ENCODE results near the gene ATXN7L1. TPM values are rescaled to one million over a fixed set of nuclear protein-coding genes. Genes with fewer than 3 reads are reported as not detected.

The ATXN7L1 gene
- total and polyA plus RNA-seq, 2 of the 13 experiments (the other 11 are each of a cell fraction or from before 2014, with no cell fraction given), result 4.1 to 7.8 TPM

DNA sequence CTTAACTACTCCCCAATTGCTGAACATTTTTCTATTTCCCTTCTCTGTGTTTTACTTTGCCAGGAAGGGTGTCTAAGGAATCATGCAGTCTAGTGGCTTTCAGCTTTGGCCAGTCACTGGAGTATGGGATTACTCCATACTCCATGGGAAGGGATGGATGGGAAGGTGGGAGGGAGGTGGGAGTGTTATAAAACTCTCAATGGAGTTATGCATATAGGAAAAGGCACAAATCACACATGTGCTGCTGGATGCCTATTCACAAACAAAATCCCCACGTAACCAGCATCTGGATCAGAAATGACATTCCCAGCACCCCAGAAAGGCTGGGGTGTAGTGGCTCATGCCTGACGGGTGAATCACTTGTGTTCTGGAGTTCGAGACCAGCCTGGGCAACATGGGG, 125.3 kb downstream of the ATXN7L1 start:
- H2AFZ ChIP-seq (ENCODE audit: low read length), result no peak overlapping the region
- no peak overlapping the region for H3K4me3 ChIP-seq (replicated peaks in 1 of 3; ENCODE audit: insufficient read depth in 1 of 3, low read depth in 2 of 3, low read length in 3 of 3)
- no peak for TF ChIP-seq ZBTB7B (CRISPR knock-in tag; IDR thresholded peaks at IDR 0.05)
- no peak for TF ChIP-seq ARHGAP35 (CRISPR knock-in tag; IDR thresholded peaks at IDR 0.05; ENCODE audit: borderline replicate concordance)
- TF ChIP-seq AKAP8 (CRISPR knock-in tag; IDR thresholded peaks at IDR 0.05), result no peak
- TF ChIP-seq, protein P1, sequence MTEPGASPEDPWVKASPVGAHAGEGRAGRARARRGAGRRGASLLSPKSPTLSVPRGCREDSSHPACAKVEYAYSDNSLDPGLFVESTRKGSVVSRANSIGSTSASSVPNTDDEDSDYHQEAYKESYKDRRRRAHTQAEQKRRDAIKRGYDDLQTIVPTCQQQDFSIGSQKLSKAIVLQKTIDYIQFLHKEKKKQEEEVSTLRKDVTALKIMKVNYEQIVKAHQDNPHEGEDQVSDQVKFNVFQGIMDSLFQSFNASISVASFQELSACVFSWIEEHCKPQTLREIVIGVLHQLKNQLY (CRISPR knock-in tag; IDR thresholded peaks at IDR 0.05), result no peak
- no peak for TF ChIP-seq REXO4 (CRISPR knock-in tag; IDR thresholded peaks at IDR 0.05; ENCODE audit: borderline replicate concordance)
- no peak for TF ChIP-seq ZNF891 (CRISPR knock-in tag; IDR thresholded peaks at IDR 0.05)
- no peak for TF ChIP-seq ZNF878 (CRISPR knock-in tag; IDR thresholded peaks at IDR 0.05)
- no peak for TF ChIP-seq ZNF136 (CRISPR knock-in tag; IDR thresholded peaks at IDR 0.05; ENCODE audit: low read depth)
- no peak for TF ChIP-seq SRSF1 (optimal IDR thresholded peaks at IDR 0.05; ENCODE audit: low read depth, low read length)
- no peak for TF ChIP-seq KLF11 (CRISPR knock-in tag; IDR thresholded peaks at IDR 0.05)
- TF ChIP-seq GLI4 (CRISPR knock-in tag; IDR thresholded peaks at IDR 0.05; ENCODE audit: borderline replicate concordance), result no peak
- no peak for TF ChIP-seq ZFP36 (IDR thresholded peaks at IDR 0.05; ENCODE audit: borderline replicate concordance, low read depth, low read length, partially characterized antibody)
- TF ChIP-seq, protein P2, sequence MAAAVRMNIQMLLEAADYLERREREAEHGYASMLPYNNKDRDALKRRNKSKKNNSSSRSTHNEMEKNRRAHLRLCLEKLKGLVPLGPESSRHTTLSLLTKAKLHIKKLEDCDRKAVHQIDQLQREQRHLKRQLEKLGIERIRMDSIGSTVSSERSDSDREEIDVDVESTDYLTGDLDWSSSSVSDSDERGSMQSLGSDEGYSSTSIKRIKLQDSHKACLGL (CRISPR knock-in tag; IDR thresholded peaks at IDR 0.05), result no peak
- no peak for TF ChIP-seq TOE1 (CRISPR knock-in tag; IDR thresholded peaks at IDR 0.05)
- TF ChIP-seq PHF20 (CRISPR knock-in tag; IDR thresholded peaks at IDR 0.05), result no peak
- no peak for TF ChIP-seq KDM2A (CRISPR knock-in tag; IDR thresholded peaks at IDR 0.05; ENCODE audit: borderline replicate concordance, low read depth)
- TF ChIP-seq, protein P3, sequence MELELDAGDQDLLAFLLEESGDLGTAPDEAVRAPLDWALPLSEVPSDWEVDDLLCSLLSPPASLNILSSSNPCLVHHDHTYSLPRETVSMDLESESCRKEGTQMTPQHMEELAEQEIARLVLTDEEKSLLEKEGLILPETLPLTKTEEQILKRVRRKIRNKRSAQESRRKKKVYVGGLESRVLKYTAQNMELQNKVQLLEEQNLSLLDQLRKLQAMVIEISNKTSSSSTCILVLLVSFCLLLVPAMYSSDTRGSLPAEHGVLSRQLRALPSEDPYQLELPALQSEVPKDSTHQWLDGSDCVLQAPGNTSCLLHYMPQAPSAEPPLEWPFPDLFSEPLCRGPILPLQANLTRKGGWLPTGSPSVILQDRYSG (CRISPR knock-in tag; IDR thresholded peaks at IDR 0.05), result no peak
- TF ChIP-seq, protein P4, sequence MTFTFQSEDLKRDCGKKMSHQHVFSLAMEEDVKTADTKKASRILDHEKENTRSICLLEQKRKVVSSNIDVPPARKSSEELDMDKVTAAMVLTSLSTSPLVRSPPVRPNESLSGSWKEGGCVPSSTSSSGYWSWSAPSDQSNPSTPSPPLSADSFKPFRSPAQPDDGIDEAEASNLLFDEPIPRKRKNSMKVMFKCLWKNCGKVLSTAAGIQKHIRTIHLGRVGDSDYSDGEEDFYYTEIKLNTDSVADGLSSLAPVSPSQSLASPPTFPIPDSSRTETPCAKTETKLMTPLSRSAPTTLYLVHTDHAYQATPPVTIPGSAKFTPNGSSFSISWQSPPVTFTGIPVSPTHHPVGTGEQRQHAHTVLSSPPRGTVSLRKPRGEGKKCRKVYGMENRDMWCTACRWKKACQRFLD (CRISPR knock-in tag; IDR thresholded peaks at IDR 0.05; ENCODE audit: borderline replicate concordance), result no peak
- no peak for TF ChIP-seq NRL (CRISPR knock-in tag; IDR thresholded peaks at IDR 0.05; ENCODE audit: borderline replicate concordance)
- TF ChIP-seq ZNF432 (CRISPR knock-in tag; IDR thresholded peaks at IDR 0.05; ENCODE audit: borderline replicate concordance), result no peak
- POLR2A ChIA-PET, result no interaction called here
- no peaks in the 10 kb centered on the region for H3K4me1 ChIP-seq (ENCODE audit: insufficient read depth, low read length)
- H3K9me3 ChIP-seq (ENCODE audit: low read length), result no peaks in the 10 kb centered on the region
- no peaks in the 10 kb centered on the region for H3K79me2 ChIP-seq (ENCODE audit: insufficient read depth, low read length)
- BruUV-seq (replicated peaks), result no TSS peak
- no peak for FAIRE-seq
- intact Hi-C loops (cut with micrococcal nuclease; ENCODE audit: unreplicated experiment), result loop anchor here (10.0 kb wide), 1 partner anchor 404 kb away; no protein-coding TSS in a partner anchor
- no peak overlapping the region for H3K4me2 ChIP-seq (ENCODE audit: low read depth, low read length)
- H3K27me3 ChIP-seq (ENCODE audit: control insufficient read depth in 1 of 2, insufficient read depth in 2 of 2, low read length in 2 of 2), result no peaks in the 10 kb centered on the region; a peak in 1 of 5 replicates
- DNase-seq (ENCODE audit: low spot score), result no peak
- CTCF ChIA-PET (ENCODE audit: low intra/inter-chr PET ratio, low total read pairs), result no interaction called here
- H3K27ac ChIP-seq (ENCODE audit: extremely low read length, insufficient read depth, low read length), result no peak overlapping the region
- no peak overlapping the region for H3K9ac ChIP-seq (ENCODE audit: insufficient read depth, low read depth, low read length)
- in situ Hi-C loops (cut with HindIII; ENCODE audit: extremely low pct_ligation_motif_present, low pct_unique_long_range_greater_than_20kb), result no loop called here
- no peaks in the 10 kb centered on the region; a peak in 1 of 5 replicates for H3K36me3 ChIP-seq (replicated peaks in 1 of 2; ENCODE audit: control insufficient read depth in 1 of 2, insufficient read depth in 2 of 2, low read length in 2 of 2)
- 97% methylated on average over 3 of the region's 3 CpGs for WGBS (ENCODE audit: low lambda C conversion rate)
- ATAC-seq, result no peak
- no peaks in the 10 kb centered on the region for H4K20me1 ChIP-seq (ENCODE audit: insufficient read depth, low read length)
